Urinary bladder (tissue), 4 donors: ENCODE measurements around the gene TMPRSS11B. TPM values are rescaled to one million over a fixed set of nuclear protein-coding genes. Genes with fewer than 3 reads are reported as not detected.
"Not testable (repeated sequence)": the region's sequence is repeated elsewhere in the genome, so short reads cannot be mapped to it uniquely, and the experiment has no call there.

Source experiments
- DNase-seq: peaks from one replicate; pipeline ENCODE4 v3.0.0-alpha.2; 2015; ENCODE audit errors: extremely low spot score
- H3K27ac ChIP-seq: one replicate; pipeline ENCODE4 v1.5.1; 2013; ENCODE audit warnings: low read depth, mild to moderate bottlenecking, moderate library complexity
- H3K36me3 ChIP-seq: one replicate; pipeline ENCODE4 v1.6.1; 2013; ENCODE audit warnings: mild to moderate bottlenecking, moderate library complexity; ENCODE audit not compliant: insufficient read depth
- H3K4me1 ChIP-seq: one replicate; pipeline ENCODE4 v1.6.1; 2013; ENCODE audit warnings: mild to moderate bottlenecking, moderate library complexity; ENCODE audit not compliant: insufficient read depth
- H3K4me3 ChIP-seq: one replicate; pipeline ENCODE4 v1.5.1; 2013; ENCODE audit warnings: low read depth, low read length
- whole genome bisulfite sequencing: extraction: QIAGEN DNeasy Blood & Tissue Kit; methylation state at CpG from one replicate; pipeline ENCODE4 v1.1.7; 2013; 5-methylcytosine and 5-hydroxymethylcytosine counted together
- polyA plus RNA-seq: library from polyadenylated mRNA; stranded (reverse); fragments of 200-250 nt; gene quantifications from one replicate; pipeline ENCODE4 v1.2.3, GENCODE V29; 2013
- total RNA-seq: library from RNA; depleted of rRNA; stranded (reverse); fragments of >200 nt; gene quantifications from one replicate; pipeline ENCODE4 v1.2.3, GENCODE V29; 2014
- donor health status: healthy with polysubstance abuse.
- donor health status: healthy.

TMPRSS11B gene
- total and polyA plus RNA-seq, 2 donors: not detected

DNA sequence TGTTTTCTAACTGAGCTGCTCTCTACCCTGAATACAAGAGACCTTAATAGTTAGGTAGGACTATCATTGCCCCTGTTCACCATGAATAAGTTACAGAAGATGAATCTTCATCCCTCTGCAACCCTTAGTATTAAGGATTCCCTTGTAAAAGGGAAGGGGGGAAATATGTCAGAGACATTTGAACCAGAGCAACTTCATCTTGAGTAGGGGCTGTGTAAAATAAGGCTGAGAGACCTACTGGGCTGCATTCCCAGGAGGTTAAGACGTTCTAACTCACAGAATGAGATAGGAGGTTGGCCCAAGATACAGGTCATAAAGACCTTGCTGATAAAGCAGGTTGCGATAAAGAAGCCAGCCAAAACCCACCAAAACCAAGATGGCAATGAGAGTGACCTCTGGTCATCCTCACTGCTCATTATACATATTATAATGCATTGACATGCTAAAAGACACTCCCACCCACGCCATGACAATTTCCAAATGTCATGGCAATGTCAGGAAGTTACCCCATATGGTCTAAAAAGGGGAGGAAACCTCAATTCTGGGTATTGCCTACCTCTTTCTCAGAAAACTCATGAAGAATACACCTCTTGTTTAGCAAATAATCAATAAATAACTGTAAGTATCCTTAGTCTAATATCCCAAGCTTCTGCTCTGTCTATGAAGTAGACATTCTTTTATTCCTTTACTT, 19.5 kb upstream of the TMPRSS11B start:
- H3K4me3 ChIP-seq: no peak overlapping the region
- H3K4me1 ChIP-seq: no peaks in the 10 kb centered on the region
- H3K36me3 ChIP-seq: no peaks in the 10 kb centered on the region
- DNase-seq: no peak
- WGBS: 66% methylated on average over 3 of the region's 3 CpGs
- no peak overlapping the region for H3K27ac ChIP-seq

DNA sequence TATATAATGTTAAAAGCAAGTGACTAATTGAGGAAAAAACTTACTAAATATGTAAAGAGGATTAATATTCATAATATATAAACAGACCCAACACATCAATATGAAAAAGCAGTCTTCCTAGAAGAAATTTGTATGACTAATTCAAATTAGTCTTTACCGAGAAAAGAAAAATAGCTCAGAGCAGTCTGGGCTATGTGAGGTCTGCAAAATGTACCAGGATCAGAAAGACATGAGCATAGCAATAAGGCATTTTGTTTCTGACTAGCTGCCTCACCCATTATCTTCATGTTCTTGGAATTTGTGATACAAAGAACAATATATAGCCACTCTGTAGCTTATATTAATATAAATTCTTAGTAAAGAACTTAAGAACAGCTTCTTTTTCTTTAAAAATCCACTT, 13.7 kb upstream of the TMPRSS11B start:
- no peaks in the 10 kb centered on the region for H3K4me1 ChIP-seq
- no peak for DNase-seq
- 67% methylated on average over 1 of the region's 1 CpG for WGBS
- H3K4me3 ChIP-seq: no peak overlapping the region
- no peak overlapping the region for H3K27ac ChIP-seq
- H3K36me3 ChIP-seq: no peaks in the 10 kb centered on the region

DNA sequence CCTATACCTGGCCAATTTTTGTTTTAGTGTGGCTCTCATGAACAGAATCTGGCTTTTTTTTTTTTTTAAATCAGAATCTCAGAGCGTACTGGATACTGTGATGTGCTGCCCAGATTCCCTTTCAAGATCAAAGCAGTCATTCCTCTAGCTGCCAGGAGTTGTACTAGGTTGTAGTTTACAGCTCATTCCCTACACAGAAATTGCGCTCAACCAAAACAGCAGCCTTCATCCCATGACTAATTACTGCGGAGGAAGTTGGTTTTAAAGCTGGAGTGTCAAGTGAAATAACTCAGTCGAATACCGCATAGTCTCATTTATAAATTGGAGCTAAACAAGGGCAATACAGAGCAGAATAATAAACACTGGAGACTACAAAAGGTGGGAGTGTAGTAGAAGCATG, 12.2 kb upstream of the TMPRSS11B start:
- DNase-seq: no peak
- Histone ChIP-seq H3K4me3 (no peak overlapping the region), H3K36me3 (no peaks in the 10 kb centered on the region), H3K4me1 (no peaks in the 10 kb centered on the region), H3K27ac (no peak overlapping the region)
- 69% methylated on average over 5 of the region's 5 CpGs for WGBS

DNA sequence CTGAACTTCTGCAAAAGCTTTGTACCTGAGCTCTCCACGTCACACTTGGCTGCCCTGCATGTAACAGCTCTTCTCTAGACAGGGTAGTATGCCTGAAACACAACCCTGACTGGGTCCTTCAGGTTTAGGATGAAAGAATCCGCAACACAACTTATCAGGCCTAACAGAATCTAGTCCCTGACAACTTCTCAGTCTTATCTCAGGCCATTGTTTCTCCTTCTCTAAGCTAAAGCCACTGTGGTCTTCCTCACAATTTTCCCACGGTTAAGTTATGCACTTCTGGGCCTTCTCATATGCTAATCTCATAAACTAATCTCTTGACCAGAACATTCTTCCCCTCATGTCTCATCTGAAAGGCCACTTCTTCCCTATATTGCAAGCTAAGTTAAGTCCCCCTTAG, 10.8 kb upstream of the TMPRSS11B start:
- no peaks in the 10 kb centered on the region for H3K4me1 ChIP-seq
- WGBS: 67% methylated on average over 3 of the region's 3 CpGs
- no peak overlapping the region for H3K27ac ChIP-seq
- H3K36me3 ChIP-seq: no peaks in the 10 kb centered on the region
- no peak for DNase-seq
- no peak overlapping the region for H3K4me3 ChIP-seq

DNA sequence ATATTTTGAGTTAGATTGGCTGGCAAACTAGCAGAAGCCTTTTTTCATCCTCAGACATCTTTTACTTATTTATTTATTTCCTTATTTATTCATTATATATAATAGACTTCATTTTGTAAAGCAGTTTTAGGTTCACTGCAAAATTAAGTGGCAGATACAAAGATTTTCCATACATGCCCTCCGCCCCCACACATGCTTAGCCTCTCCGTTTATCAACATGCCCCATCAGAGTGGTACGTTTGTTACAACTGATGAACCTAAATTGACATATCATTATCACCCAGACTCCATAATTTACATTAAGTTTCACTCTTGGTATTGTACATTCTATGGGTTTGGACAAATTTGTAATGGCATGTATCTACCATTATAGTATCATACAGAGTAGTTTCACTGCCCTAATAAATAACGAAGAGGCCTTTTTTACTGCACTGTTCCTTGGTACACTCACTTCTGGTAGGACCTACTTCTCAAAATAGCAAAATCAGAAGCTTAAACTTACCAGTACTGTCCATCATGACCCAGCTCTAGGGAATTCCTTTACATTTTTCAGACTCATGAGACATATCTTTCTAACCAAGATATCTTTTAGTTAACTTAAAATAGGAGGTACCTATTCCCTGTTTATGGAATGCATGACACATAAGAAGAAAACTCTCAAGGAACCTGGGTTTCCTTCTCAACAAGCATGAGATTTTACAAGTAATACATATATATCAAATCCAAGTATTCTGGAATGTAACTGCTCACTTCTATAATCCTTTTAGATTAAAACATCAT, 4.8 kb upstream of the TMPRSS11B start:
- no peaks in the 10 kb centered on the region for H3K4me1 ChIP-seq
- no peaks in the 10 kb centered on the region for H3K36me3 ChIP-seq
- no peak overlapping the region for H3K4me3 ChIP-seq
- no peak overlapping the region for H3K27ac ChIP-seq
- DNase-seq: no peak
- WGBS: 84% methylated on average over 4 of the region's 4 CpGs

DNA sequence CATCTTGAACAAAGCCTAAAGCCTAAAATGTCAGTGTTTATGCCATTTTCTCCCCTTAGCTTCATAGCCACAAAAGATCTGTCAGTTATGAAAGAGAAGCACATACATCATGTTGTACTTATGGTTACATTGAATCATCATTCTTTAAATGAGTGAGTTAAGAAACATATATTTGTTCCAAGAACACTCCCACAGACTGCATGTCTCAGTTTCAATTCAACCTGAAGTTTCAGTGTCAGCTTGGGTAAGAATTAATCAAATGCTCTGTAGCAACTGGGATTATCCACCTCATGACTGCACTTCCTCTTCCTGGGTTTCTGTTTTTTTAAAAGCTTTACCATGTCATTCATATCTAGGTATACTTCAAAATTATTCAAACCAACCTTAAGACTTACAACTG, 3.9 kb upstream of the TMPRSS11B start:
- Histone ChIP-seq H3K36me3 (no peaks in the 10 kb centered on the region), H3K4me3 (no peak overlapping the region), H3K27ac (no peak overlapping the region), H3K4me1 (no peaks in the 10 kb centered on the region)
- no peak for DNase-seq

DNA sequence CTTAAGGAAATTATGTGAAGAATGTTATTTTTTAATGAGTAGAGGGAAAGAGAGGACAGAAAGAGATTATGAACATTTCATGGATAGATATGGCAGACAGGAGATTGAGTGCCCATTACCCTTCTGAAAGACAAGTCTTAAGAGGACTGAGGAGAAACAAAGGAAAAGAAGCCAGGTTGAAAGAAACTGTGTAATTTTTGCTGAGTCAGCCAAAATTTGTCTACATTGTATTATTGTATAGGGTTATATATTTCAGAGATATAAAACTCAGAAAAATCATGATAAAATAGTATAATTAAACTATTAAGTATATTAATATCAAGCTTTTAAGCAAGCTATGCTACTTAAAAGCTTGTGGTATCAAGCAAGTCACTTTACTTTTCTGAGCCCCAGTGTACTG, 4.9 kb downstream of the TMPRSS11B start:
- Histone ChIP-seq H3K4me3 (no peak overlapping the region), H3K27ac (no peak overlapping the region), H3K36me3 (no peaks in the 10 kb centered on the region), H3K4me1 (no peaks in the 10 kb centered on the region)
- DNase-seq: no peak

DNA sequence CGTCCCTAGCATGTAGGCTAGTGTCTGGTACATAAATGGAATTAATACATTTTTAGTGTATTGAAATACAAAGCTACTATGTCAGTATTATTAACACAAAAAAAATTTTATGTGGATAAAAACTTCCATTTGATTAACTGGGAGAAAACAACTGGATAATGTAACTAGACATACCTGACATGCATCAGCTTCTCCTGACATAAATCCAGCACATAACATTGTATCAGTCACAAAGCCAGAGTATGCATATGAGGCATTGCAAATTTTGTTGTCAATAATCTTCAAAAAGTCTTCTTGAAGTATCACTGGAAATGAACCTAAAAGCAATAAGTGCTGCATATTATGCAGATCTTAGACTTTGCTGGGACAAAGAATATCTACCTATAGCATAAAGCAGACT, 16.9 kb downstream of the TMPRSS11B start:
- no peak for DNase-seq
- H3K27ac ChIP-seq: no peak overlapping the region
- no peaks in the 10 kb centered on the region for H3K4me1 ChIP-seq
- H3K4me3 ChIP-seq: no peak overlapping the region
- no peaks in the 10 kb centered on the region for H3K36me3 ChIP-seq
- 48% methylated on average over 1 of the region's 1 CpG for WGBS

DNA sequence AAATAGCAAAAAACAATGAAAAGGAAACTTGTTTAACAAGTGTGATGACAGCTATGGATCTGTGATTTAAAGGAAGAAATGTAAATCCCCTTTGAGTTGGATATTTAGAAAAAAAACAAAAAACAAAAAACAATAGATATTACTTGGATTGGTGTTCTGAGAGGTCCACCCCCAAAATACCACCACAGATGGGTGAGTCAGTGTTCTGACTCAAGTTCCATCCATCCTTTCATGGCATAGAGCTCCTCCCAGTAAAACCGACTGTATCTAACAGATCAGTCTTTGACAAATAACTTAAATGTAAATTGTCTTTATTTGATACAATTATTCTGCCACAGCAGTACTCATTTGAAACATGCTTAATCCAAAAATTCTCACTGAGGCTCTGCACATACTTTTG, 27.4 kb downstream of the TMPRSS11B start:
- H3K4me3 ChIP-seq: no peak overlapping the region
- no peaks in the 10 kb centered on the region for H3K36me3 ChIP-seq
- no peaks in the 10 kb centered on the region for H3K4me1 ChIP-seq
- no peak for DNase-seq
- 16% methylated on average over 1 of the region's 1 CpG for WGBS
- H3K27ac ChIP-seq: no peak overlapping the region

DNA sequence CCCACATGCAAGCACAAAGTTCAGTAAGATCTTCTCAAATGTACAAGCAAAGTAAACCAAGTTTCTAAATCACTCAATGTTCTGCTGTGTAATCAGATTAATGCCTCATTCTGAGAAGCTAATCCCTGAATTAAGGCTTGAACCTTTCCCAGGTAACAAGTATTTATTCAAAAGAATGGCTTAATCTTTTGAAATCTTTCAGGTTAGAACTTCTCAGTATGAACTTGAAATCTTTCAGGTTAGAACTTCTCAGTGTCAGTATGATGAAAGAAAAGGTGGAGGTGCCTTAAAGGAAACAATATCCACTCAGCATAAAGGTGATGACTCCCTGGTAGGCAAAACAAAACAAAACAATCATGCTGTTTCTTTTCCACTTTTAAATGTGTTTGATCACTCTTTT, 29.0 kb downstream of the TMPRSS11B start:
- Histone ChIP-seq H3K36me3 (no peaks in the 10 kb centered on the region), H3K4me3 (no peak overlapping the region), H3K27ac (no peak overlapping the region), H3K4me1 (no peaks in the 10 kb centered on the region)
- DNase-seq: no peak

DNA sequence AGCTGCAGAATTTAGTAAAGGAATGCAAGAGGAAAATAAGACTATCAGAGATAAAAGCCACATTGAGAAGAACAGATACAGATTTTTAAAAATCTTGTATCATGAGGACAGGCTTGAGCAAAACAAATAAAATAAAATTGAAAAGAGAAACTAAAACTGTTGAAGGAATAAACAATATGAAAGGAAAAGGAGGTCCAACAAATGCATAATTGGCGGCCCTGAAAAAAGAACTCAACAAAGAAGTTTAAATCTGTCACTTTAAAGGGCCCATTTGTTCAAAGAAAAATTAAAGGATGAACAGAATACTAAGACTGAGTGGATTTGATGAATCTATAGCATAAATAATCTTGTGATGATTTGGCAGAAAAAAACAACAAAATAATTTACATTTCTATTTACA, 36.5 kb downstream of the TMPRSS11B start:
- Histone ChIP-seq H3K4me1 (no peaks in the 10 kb centered on the region), H3K27ac (no peak overlapping the region), H3K4me3 (no peak overlapping the region), H3K36me3 (no peaks in the 10 kb centered on the region)
- WGBS: 90% methylated on average over 1 of the region's 1 CpG
- no peak for DNase-seq

DNA sequence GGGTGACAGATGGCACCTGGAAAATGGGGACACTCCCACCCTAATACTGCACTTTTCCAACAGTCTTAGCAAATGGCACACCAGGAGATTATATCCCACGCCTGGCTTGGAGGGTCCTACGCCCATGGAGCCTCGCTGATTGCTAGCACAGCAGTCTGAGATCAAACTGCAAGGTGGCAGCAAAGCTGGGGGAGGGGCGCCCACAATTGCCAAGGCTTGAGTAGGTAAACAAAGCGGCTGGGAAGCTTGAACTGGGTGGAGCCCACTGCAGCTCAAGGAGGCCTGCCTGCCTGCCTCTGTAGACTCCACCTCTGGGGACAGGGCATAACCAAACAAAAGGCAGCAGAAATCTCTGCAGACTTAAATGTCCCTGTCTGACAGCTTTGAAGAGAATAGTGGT, 51.2 kb downstream of the TMPRSS11B start:
- DNase-seq, H3K36me3 ChIP-seq, H3K4me3 ChIP-seq, H3K27ac ChIP-seq, H3K4me1 ChIP-seq: not testable (repeated sequence)
- 81% methylated on average over 5 of the region's 5 CpGs for WGBS

DNA sequence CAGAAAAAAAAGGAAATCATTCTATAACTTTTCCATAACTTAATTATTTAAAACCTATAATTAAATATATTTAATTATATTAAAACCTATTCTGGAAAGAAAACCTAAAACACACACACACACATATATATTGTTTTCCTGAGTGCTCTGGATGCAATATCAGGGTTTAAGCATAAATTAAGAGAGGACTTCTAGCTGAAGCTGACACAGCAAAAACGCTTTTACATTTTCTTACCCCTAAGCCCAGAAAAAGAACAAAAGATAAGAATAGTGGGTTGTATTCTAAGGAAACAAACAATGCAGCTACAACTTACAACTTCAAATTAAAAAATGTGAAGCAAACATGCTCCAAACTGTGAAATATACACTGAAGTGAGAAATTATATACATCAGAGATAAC, 52.3 kb downstream of the TMPRSS11B start:
- no peaks in the 10 kb centered on the region for H3K4me1 ChIP-seq
- H3K36me3 ChIP-seq: no peaks in the 10 kb centered on the region
- WGBS: 81% methylated on average over 1 of the region's 1 CpG
- H3K27ac ChIP-seq: no peak overlapping the region
- no peak overlapping the region for H3K4me3 ChIP-seq
- no peak for DNase-seq

DNA sequence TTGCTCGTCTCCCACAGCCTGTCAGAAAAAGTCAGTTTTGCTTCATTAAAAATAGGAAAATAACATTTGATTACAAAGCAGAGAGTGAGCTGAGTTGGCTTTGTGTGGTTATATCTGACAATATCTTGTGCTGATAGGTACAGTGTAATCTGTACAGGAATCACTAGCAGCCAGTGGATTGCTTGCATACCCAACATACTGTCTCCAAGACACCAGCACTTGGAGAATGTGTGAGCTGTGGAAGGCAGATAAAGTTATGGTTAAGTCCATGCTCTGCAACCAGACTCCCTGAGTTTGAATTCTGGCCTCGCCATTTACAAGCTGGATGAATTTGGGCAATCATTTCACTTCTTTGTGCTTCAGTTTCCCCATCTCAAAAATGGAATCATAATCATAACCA, 58.3 kb downstream of the TMPRSS11B start:
- Histone ChIP-seq H3K27ac (no peak overlapping the region), H3K4me3 (no peak overlapping the region), H3K36me3 (no peaks in the 10 kb centered on the region), H3K4me1 (no peaks in the 10 kb centered on the region)
- DNase-seq: no peak
- WGBS: 77% methylated on average over 2 of the region's 2 CpGs
